NCI-H2196 (cell line): ENCODE results near the gene IL18BP.

Experiments
- DNase-seq: peaks from one replicate; lab custom pipeline; 2025; ENCODE audit not compliant: unreplicated experiment; lab: John Stamatoyannopoulos, UW

IL18BP gene

GRCh38 chr11:72010529-72011233 is 12.0 kb downstream of the IL18BP start:
- no peak for DNase-seq

GRCh38 chr11:72012091-72012630 is 13.5 kb downstream of the IL18BP start:
- DNase-seq, result no peak

GRCh38 chr11:72012897-72013721 is 14.4 kb downstream of the IL18BP start:
- no peak for DNase-seq

- no peak for DNase-seq
Measured at GRCh38 chr11:72013765-72014711, 15.3 kb downstream of the IL18BP start.

- no peak for DNase-seq
Measured at GRCh38 chr11:72014761-72015320, 16.1 kb downstream of the IL18BP start.

GRCh38 chr11:72015511-72016061 is 16.9 kb downstream of the IL18BP start:
- DNase-seq, result no peak

GRCh38 chr11:72018171-72018570 is 19.5 kb downstream of the IL18BP start:
- DNase-seq, result no peak

- no peak for DNase-seq
Measured at GRCh38 chr11:72023335-72023734, 24.6 kb downstream of the IL18BP start.

- no peak for DNase-seq
Measured at GRCh38 chr11:72024069-72024754, 25.5 kb downstream of the IL18BP start.

- no peak for DNase-seq
Measured at GRCh38 chr11:72026090-72026489, 27.4 kb downstream of the IL18BP start.

- DNase-seq, result no peak
Measured at GRCh38 chr11:72030472-72031045, 31.9 kb downstream of the IL18BP start.

GRCh38 chr11:72036687-72037086 is 38.0 kb downstream of the IL18BP start:
- DNase-seq, result no peak

- peak; percentile 13 for DNase-seq
Measured at GRCh38 chr11:72037554-72038311, 39.0 kb downstream of the IL18BP start.

- peak; percentile 68 for DNase-seq
Measured at GRCh38 chr11:72038491-72038890, 39.8 kb downstream of the IL18BP start.

- DNase-seq, result no peak
Measured at GRCh38 chr11:72039031-72039855, 40.5 kb downstream of the IL18BP start.

- DNase-seq, result no peak
Measured at GRCh38 chr11:72039856-72040401, 41.2 kb downstream of the IL18BP start.
